PC-9 (cell line): ENCODE measurements around the gene COL1A2. TPM values are rescaled to one million over a fixed set of nuclear protein-coding genes. Genes with fewer than 3 reads are reported as not detected.

ENCODE experiments used
- BruUV-seq: library from RNA; stranded (reverse); fragments of 400-500 nt; replicated peaks from 2 replicates; lab custom pipeline; 2021; lab: Mats Ljungman, UMichigan
- CTCF ChIA-PET: fragments of 300-600 bp; sonication (Branson Sonifier 250); formaldehyde crosslinking; loops from one replicate; lab custom pipeline; 2022; ENCODE audit warnings: antibody characterized with exemption; lab: Charles Lee
- POLR2A ChIA-PET: fragments of 300-600 bp; sonication (Branson Sonifier 250); formaldehyde crosslinking; loops from one replicate; lab custom pipeline; 2022; ENCODE audit warnings: antibody characterized with exemption; ENCODE audit not compliant: unreplicated experiment; lab: Charles Lee
- DNase-seq, 2 experiments: peaks; one replicate each; pipeline versions ENCODE4 v3.0.0 to v3.0.0-alpha.2; 2015 to 2022; ENCODE audit warnings: mixed read lengths in 1 of 2
- H2AFZ ChIP-seq: fragments of 200-600 bp; sonication (generic); 2 replicates; pipeline ENCODE4 v1.8.1; 2017; ENCODE audit warnings: antibody characterized with exemption
- H3F3A ChIP-seq: fragments of 200-600 bp; sonication (generic); 2 replicates; pipeline ENCODE4 v1.8.1; 2017; ENCODE audit warnings: antibody characterized with exemption, mild to moderate bottlenecking, low read depth; ENCODE audit not compliant: insufficient read depth
- H3K27ac ChIP-seq: fragments of 200-600 bp; sonication (generic); 2 replicates; pipeline ENCODE4 v1.6.1; 2016; ENCODE audit warnings: mixed run types
- H3K27me3 ChIP-seq: fragments of 200-600 bp; sonication (generic); 2 replicates; pipeline ENCODE4 v1.6.1; 2016; ENCODE audit warnings: low read depth, mixed run types; ENCODE audit not compliant: insufficient read depth
- H3K36me3 ChIP-seq: fragments of 200-600 bp; sonication (generic); 2 replicates; pipeline ENCODE4 v1.6.1; 2016; ENCODE audit warnings: low read depth, mixed run types
- H3K4me1 ChIP-seq: fragments of 200-600 bp; sonication (generic); replicated peaks from 2 replicates; pipeline ENCODE4 v1.6.1; 2016; ENCODE audit warnings: mixed run types; ENCODE audit not compliant: insufficient read depth
- H3K4me2 ChIP-seq: fragments of 200-600 bp; sonication (generic); 2 replicates; pipeline ENCODE4 v1.6.1; 2017; ENCODE audit warnings: mixed run types
- H3K4me3 ChIP-seq: fragments of 200-600 bp; sonication (generic); 2 replicates; pipeline ENCODE4 v1.6.1; 2016; ENCODE audit warnings: mixed run types
- H3K79me2 ChIP-seq: fragments of 200-600 bp; sonication (generic); 2 replicates; pipeline ENCODE4 v1.6.1; 2017; ENCODE audit warnings: low read depth, mixed run types
- H3K9me2 ChIP-seq: fragments of 200-600 bp; sonication (generic); 2 replicates; pipeline ENCODE4 v1.8.1; 2017; ENCODE audit warnings: mild to moderate bottlenecking; ENCODE audit not compliant: insufficient read depth
- H3K9me3 ChIP-seq: fragments of 200-600 bp; sonication (generic); 2 replicates; pipeline ENCODE4 v1.8.1; 2016; ENCODE audit warnings: low read depth; ENCODE audit not compliant: insufficient read depth
- H4K20me1 ChIP-seq: fragments of 200-600 bp; sonication (generic); 2 replicates; pipeline ENCODE4 v1.8.1; 2017; ENCODE audit not compliant: insufficient read depth
- EZH2 ChIP-seq: fragments of 200-600 bp; sonication (generic); IDR thresholded peaks from 2 replicates; pipeline ENCODE4 v1.8.0; 2017; ENCODE audit warnings: antibody characterized with exemption, low read depth
- intact Hi-C: fragments of 100-400 bp; cut with micrococcal nuclease; formaldehyde crosslinking; loops from one replicate; pipeline ENCODE4 v1.10.0; 2022; ENCODE audit not compliant: unreplicated experiment
- total RNA-seq: library from RNA; stranded (reverse); gene quantifications from 2 replicates; pipeline ENCODE4 v1.2.3, GENCODE V29; 2021
- TF ChIP-seq, protein P1 (sequence below): fragments of 200-600 bp; sonication (generic); conservative IDR thresholded peaks from 2 replicates; pipeline ENCODE4 v1.6.1; 2017; ENCODE audit warnings: mixed run types, antibody characterized with exemption, mild to moderate bottlenecking, moderate library complexity

The COL1A2 gene
- total RNA-seq, 1 experiment from 2014 or later: not detected

DNA sequence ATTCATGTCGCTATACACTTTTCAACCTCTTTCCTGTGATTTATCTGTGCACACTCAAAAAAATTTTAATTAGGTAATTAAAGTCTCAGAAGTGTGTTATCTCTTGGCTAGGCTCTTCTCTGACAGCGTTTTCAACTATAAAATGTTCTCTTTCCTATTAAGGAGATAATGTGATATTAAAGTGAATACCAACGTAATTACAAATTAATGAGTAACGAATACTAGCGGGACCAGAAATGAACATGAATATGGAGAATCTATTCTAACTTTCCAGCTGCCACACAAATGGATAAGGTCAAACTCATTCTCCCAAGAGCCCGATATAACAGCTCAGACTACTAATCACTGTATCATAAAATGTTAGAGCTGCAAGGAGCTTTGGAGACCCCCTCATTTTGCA lies 12.0 kb downstream of the COL1A2 start:
- no peak overlapping the region for H3K4me2 ChIP-seq
- no peaks in the 10 kb centered on the region for H3K36me3 ChIP-seq
- no peak overlapping the region for H3K27ac ChIP-seq
- H3K4me3 ChIP-seq: no peak overlapping the region
- no peaks in the 10 kb centered on the region for H3K9me3 ChIP-seq
- no peaks in the 10 kb centered on the region for H4K20me1 ChIP-seq
- intact Hi-C loops: no loop called here
- no peak overlapping the region for H2AFZ ChIP-seq
- no peaks in the 10 kb centered on the region for H3K27me3 ChIP-seq
- no peak for DNase-seq
- BruUV-seq: no TSS peak
- CTCF ChIA-PET: no interaction called here
- no peaks in the 10 kb centered on the region for H3K4me1 ChIP-seq
- H3F3A ChIP-seq: no peaks in the 10 kb centered on the region
- no peaks in the 10 kb centered on the region for H3K9me2 ChIP-seq
- no peak for TF ChIP-seq EZH2
- TF ChIP-seq, protein P1, sequence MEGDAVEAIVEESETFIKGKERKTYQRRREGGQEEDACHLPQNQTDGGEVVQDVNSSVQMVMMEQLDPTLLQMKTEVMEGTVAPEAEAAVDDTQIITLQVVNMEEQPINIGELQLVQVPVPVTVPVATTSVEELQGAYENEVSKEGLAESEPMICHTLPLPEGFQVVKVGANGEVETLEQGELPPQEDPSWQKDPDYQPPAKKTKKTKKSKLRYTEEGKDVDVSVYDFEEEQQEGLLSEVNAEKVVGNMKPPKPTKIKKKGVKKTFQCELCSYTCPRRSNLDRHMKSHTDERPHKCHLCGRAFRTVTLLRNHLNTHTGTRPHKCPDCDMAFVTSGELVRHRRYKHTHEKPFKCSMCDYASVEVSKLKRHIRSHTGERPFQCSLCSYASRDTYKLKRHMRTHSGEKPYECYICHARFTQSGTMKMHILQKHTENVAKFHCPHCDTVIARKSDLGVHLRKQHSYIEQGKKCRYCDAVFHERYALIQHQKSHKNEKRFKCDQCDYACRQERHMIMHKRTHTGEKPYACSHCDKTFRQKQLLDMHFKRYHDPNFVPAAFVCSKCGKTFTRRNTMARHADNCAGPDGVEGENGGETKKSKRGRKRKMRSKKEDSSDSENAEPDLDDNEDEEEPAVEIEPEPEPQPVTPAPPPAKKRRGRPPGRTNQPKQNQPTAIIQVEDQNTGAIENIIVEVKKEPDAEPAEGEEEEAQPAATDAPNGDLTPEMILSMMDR: no peak
- POLR2A ChIA-PET: interaction anchor here (0.6 kb wide), 1 partner anchor 1022 kb away, joined by 6 read pairs; no protein-coding TSS in a partner anchor
- H3K79me2 ChIP-seq: no peaks in the 10 kb centered on the region

DNA sequence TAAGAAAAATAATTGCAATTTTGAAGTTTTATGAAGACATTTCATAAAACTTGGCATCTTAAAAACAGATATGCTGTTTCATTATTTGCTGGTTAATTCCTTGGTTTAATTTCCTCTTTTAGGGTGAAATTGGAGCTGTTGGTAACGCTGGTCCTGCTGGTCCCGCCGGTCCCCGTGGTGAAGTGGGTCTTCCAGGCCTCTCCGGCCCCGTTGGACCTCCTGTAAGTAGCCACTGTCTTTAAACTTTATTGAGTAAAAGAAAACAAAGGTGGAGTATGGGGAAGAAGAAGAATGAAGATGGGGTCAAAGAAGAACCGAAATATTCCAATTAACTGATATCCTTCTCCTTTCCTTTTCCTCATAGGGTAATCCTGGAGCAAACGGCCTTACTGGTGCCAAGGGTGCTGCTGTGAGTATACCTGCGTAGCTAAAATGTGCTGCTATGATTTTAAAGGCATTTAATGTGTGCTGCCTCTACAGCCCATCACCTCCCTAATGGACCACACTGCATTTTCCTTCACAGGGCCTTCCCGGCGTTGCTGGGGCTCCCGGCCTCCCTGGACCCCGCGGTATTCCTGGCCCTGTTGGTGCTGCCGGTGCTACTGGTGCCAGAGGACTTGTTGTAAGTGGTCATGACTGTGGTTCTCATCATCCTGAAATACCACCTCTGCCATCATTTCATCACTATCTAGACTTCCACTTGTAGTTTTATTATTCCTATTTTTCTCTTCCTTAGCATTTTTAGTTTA lies 14.7 kb downstream of the COL1A2 start:
- no peak overlapping the region for H3K27ac ChIP-seq
- intact Hi-C loops: no loop called here
- POLR2A ChIA-PET: no interaction called here
- H3F3A ChIP-seq: no peaks in the 10 kb centered on the region
- CTCF ChIA-PET: no interaction called here
- H4K20me1 ChIP-seq: no peaks in the 10 kb centered on the region
- no peak overlapping the region for H3K4me3 ChIP-seq
- H3K27me3 ChIP-seq: no peaks in the 10 kb centered on the region
- no peaks in the 10 kb centered on the region for H3K36me3 ChIP-seq
- no peaks in the 10 kb centered on the region; the same call in 1 of the 2 replicates for H3K9me3 ChIP-seq
- no peaks in the 10 kb centered on the region for H3K9me2 ChIP-seq
- H3K4me2 ChIP-seq: no peak overlapping the region
- no TSS peak for BruUV-seq
- no peaks in the 10 kb centered on the region for H3K79me2 ChIP-seq
- no peak for DNase-seq
- H2AFZ ChIP-seq: no peak overlapping the region
- TF ChIP-seq, protein P1: no peak
- no peak for TF ChIP-seq EZH2
- H3K4me1 ChIP-seq: no peaks in the 10 kb centered on the region

DNA sequence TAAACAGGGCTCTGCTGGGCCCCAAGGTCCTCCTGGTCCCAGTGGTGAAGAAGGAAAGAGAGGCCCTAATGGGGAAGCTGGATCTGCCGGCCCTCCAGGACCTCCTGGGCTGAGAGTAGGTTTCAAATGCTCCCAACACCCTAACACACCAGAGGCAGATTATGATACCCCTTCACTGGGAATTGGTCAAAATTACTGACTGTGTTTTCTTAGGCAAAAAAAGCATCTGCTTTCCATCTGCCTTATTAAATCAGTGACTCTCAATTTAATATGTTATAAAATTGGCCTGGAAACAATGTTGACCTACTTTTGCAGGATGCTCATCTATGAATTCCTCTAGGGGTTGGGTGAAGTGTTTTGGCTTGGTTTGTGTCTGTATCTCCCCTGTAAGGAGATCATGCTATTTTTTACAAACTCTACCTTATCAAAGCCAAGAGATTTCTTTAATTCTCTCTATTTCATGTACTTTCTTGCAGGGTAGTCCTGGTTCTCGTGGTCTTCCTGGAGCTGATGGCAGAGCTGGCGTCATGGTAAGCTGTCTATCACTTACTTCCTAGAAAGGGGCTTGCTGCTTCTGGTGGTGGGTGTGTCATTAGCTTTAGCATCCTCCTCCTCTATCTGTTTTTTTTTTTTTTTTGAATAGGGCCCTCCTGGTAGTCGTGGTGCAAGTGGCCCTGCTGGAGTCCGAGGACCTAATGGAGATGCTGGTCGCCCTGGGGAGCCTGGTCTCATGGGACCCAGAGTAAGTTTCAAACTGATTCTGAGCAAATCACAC lies 15.9 kb downstream of the COL1A2 start:
- no TSS peak for BruUV-seq
- no peaks in the 10 kb centered on the region; the same call in 1 of the 2 replicates for H3K9me3 ChIP-seq
- POLR2A ChIA-PET: interaction anchor here (0.6 kb wide), 1 partner anchor 17 kb away, joined by 7 read pairs; no protein-coding TSS in a partner anchor
- no peaks in the 10 kb centered on the region for H3K9me2 ChIP-seq
- no peak overlapping the region for H2AFZ ChIP-seq
- no peak overlapping the region for H3K4me2 ChIP-seq
- no peaks in the 10 kb centered on the region for H3K36me3 ChIP-seq
- DNase-seq: no peak
- TF ChIP-seq, protein P1: no peak
- no peak for TF ChIP-seq EZH2
- H3K79me2 ChIP-seq: no peaks in the 10 kb centered on the region
- H3K27ac ChIP-seq: no peak overlapping the region
- CTCF ChIA-PET: no interaction called here
- no peaks in the 10 kb centered on the region for H3K27me3 ChIP-seq
- intact Hi-C loops: no loop called here
- no peaks in the 10 kb centered on the region for H3F3A ChIP-seq
- no peaks in the 10 kb centered on the region for H4K20me1 ChIP-seq
- H3K4me3 ChIP-seq: no peak overlapping the region
- H3K4me1 ChIP-seq: no peaks in the 10 kb centered on the region
